ENCODE measurements around the gene CACNA2D2.

DNA sequence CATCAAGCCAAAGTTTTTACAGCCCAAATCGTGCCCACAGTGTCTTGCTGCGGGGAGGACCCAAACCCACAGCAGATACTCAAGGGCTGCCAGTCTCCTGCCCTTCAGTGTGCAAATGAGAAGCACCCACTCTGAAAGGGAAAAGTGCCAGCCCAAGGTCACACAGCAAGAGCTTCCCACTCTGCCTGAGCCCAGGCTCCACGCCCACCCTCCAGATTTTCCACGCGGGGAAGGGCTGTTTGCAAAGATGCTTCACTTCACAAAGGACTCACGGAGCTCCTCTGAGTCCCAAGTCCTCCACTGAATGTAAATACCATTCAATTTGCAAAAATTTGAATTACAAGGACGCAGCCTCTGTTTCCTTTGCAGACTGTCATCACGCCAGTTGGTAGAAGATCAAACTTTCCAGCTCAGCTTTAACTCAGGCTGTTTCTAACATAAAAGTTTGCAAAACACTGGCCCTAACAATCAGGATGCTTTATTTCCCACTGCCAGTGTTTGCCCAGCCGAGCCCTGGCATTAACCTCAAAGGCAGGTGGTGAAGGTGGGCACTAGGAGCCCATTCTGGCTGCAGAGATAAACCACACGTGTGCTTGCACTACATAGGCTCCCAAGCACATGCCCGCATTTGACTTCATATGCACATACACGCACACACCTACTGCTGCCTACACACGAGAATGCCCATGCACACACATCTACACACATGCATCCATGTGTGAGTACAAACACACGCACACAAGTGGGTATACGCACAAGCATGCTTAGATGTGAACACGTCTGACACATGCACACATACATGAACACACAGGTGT is 7.6 kb downstream of the CACNA2D2 start:
- TF ChIP-seq CTCF (IDR thresholded peaks at IDR 0.05) (no peak), POLR2A (IDR thresholded peaks at IDR 0.05) (no peak)

All from body of pancreas (tissue), 4 donors.